GM21381 (cell line): ENCODE measurements around the gene MYZAP.
A peak's percentile ranks its signal among the peaks of the same experiment; 100 is the strongest.

Experiments used
- ATAC-seq: cut with Tn5 transposase; IDR thresholded peaks from one replicate; pipeline ENCODE4 v1.9.1; 2021; ENCODE audit warnings: mild to moderate bottlenecking, moderate library complexity; ENCODE audit not compliant: unreplicated experiment

Gene MYZAP

DNA sequence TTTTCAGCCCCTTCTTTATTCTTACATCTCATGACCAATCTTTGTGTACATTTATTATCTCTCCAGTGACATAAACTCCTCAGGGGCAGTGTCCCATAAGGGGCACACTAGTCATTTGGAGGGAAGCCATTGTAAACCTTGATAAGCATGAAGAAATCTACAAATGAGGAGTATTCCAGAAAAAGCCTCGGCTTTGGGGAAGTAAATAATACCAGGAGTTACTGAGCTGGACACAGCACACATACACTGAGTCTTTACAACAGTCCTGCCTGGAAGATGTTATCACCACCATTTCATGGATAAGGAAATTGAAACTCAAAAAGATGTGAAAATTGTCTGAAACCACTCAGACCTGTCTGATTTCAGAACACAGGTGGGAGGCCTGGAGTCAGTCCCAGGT is 99.4 kb downstream of the MYZAP start:
- no peak for ATAC-seq

- ATAC-seq: no peak
Observed at GRCh38 chr15:57692709-57693108, 101.0 kb downstream of the MYZAP start.

- ATAC-seq: no peak
Observed at GRCh38 chr15:57694279-57694678, 102.6 kb downstream of the MYZAP start.

- ATAC-seq: no peak
Observed at GRCh38 chr15:57696146-57696545, 104.4 kb downstream of the MYZAP start.

DNA sequence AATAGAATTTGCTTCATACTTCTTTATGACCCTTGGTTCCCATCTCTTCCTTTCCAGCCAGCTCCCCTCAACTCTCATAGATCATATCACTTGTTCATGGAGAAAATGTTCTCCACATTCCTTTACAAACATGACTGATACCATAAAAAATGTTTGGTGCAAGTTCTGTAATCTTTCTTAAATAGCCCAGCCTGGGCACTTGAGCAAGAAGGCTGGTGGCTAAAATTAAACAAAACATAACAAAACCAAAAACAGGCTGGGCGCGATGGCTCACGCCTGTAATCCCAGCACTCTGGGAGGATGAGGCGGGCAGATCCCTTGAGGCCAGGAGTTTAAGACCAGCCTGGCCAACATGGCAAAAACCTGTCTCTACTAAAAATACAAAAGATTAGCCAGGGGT is 105.9 kb downstream of the MYZAP start:
- ATAC-seq: no peak

- no peak for ATAC-seq
Observed at GRCh38 chr15:57698243-57698642, 106.5 kb downstream of the MYZAP start.

DNA sequence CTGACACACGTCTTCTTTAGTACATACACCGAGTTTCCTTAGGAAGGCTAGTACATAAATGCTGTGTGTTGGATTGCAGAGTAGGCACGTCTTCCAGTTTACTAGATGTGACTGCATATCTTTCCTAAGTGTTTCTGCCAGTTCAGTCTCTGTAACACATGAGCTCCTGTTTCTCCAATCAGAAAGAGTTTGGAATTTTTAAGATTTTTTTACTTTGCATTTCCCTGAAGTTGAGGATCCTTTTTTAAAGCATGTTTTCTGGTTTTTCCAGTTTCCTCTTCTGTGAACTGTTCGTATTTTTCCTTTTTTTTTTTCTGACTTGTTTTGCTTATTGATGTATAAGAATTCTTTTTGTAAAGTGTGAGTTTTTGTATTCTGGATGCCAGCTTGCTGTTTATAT is 107.3 kb downstream of the MYZAP start:
- no peak for ATAC-seq

GRCh38 chr15:57703387-57703786 is 111.7 kb downstream of the MYZAP start:
- ATAC-seq: no peak

DNA sequence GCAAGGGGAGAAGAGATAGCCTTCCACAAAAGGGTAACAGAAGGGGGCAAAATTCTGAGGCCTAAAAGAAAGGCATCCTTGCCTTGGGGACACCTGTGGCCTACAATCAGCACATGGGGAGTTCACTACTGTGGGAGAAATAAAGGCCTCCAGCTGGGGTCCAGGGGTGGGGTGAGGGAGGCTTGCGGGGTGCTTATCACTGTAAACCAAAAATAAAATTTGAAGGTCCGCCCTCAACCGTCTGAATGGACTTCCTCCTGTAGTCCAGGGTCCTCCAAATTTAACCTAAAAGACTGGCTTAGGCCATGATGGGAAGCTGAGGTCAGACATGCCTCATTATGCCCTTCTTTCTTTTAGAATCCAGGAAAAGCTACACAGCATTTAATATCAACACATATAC is 112.7 kb downstream of the MYZAP start:
- no peak for ATAC-seq

- no peak for ATAC-seq
Observed at GRCh38 chr15:57705746-57706404, 114.2 kb downstream of the MYZAP start.

DNA sequence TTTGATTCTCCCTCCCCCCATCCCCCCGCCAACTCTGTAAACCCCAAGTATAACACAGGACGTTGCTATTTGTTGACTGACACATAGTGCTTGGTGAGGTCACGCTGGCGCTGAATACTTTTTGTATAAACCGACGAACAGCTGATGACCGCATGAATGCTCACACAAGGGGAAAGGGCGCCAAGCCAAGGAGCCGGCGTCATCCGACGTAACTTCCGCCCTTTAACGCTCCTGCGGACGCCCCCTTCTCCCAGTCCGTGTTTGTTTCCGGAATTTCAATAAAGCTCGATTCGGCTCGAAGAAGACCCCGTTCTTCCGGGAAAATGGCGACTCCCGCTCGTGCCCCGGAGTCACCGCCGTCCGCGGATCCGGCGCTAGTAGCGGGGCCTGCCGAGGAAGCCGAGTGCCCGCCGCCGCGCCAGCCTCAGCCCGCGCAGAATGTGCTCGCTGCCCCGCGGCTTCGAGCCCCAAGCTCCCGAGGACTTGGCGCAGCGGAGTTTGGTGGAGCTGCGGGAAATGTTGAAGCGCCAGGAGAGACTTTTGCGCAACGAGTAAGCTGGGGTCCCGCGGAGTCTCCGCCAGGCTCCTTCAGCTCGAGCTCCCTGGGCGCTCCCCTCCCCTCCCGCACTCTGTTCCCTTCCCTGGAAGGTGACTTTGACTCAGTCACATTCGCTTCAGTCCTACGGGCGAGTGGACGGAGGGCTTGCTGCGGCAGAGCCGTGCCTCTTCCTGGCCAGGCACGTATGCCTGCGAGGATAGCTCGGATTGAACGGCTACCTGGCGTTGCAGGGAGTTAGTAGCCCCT is 114.9 kb downstream of the MYZAP start, which contains the start of gene POLR2M:
TSS of gene POLR2M (plus strand) at position 310 of the 805 bp plus-strand sequence. CDS start at position 439, 129 bp downstream.
- ATAC-seq: peak; percentile 96

GRCh38 chr15:57708047-57708446 is 116.3 kb downstream of the MYZAP start:
- ATAC-seq: no peak

DNA sequence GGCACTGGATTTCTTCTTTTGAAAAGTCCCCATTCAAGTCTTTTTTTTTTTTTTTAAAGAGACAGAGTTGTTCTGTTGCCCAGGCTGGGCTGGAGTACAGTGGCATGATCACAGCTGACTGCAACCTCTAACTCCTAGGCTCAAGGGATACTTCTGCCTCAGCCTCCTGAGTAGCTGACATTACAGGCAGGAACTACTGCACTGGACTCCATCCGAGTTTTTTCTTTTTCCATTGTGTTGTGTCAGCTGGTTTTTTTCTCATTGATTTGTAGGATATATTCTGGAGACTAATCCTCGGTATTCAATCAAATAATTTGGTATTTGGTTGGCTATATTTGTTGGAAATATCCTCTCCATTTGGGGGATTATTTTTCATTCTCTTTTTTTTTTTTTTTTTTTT is 126.6 kb downstream of the MYZAP start:
- no peak for ATAC-seq

- ATAC-seq: no peak
Observed at GRCh38 chr15:57720867-57721266, 129.2 kb downstream of the MYZAP start.

DNA sequence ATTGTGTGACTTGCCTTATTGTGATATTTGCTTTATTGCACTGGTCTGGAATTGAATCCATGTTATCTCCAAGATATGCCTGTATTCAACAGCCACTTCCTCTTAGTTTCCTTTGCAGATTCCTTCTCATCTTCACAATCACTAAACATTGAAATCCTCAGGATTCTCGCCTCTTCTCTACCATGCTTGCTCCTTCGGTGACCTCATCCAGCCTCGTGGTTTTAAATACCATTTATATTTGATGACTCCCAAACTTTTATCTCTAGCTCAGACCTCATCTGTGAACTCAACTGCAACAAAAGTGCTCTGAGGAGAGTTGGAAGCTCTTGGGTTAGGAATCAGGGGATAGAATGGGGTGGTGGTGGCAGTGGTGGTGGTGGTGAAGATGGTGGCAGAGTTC is 134.7 kb downstream of the MYZAP start:
- no peak for ATAC-seq

GRCh38 chr15:57727031-57727430 is 135.3 kb downstream of the MYZAP start:
- ATAC-seq: no peak

GRCh38 chr15:57728436-57728835 is 136.7 kb downstream of the MYZAP start:
- no peak for ATAC-seq

- no peak for ATAC-seq
Observed at GRCh38 chr15:57730876-57731275, 139.2 kb downstream of the MYZAP start.

- ATAC-seq: no peak
Observed at GRCh38 chr15:57731530-57732103, 139.9 kb downstream of the MYZAP start.

GRCh38 chr15:57732526-57733331 is 141.0 kb downstream of the MYZAP start:
- no peak for ATAC-seq

DNA sequence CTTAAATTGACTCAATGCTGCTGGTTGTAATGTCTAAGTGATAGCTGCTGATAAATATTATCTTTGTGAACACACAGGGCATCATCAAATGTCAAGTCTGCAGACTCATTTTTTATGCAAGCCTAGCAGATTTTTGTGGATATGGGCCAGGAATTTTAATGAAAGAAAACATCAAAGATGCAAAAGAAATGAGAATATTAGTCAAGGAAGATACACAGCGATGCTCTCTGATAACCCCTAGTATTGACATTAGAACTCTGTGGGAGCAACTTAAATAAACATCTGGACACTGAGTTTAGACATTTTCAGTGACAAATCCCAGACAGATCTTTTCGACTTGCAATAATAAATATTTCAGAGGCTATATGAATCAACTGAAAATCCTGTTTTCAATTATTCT is 143.2 kb downstream of the MYZAP start:
- no peak for ATAC-seq
